Right cardiac atrium (tissue), 5 donors: Measurements from ENCODE around the gene SPATA13. TPM values are rescaled to one million over a fixed set of nuclear protein-coding genes. Genes with fewer than 3 reads are reported as not detected.

Experiments
- ATAC-seq, 2 donors: fragments of 200-7000 bp; cut with Tn5 transposase; one replicate each; pipeline versions ENCODE4 v1.8.0 to v1.9.1; 2020; ENCODE audit warnings: moderate library complexity in 2 of 2, mild to moderate bottlenecking in 1 of 2
- DNase-seq, 3 donors: peaks; one replicate each; pipeline ENCODE4 v3.0.0-alpha.2; 2020
- H3K27ac ChIP-seq: one replicate; pipeline ENCODE4 v1.5.1; 2013; ENCODE audit warnings: mild to moderate bottlenecking, low read length, control low read depth, moderate library complexity
- H3K27me3 ChIP-seq: one replicate; pipeline ENCODE4 v1.6.1; 2013; ENCODE audit not compliant: control insufficient read depth, insufficient read depth
- H3K4me1 ChIP-seq: one replicate; pipeline ENCODE4 v1.6.1; 2013; ENCODE audit warnings: low read length; ENCODE audit not compliant: control insufficient read depth, insufficient read depth
- H3K4me3 ChIP-seq: one replicate; pipeline ENCODE4 v1.5.1; 2013; ENCODE audit warnings: low read length, control low read depth
- H3K9me3 ChIP-seq: one replicate; pipeline ENCODE4 v1.6.1; 2013; ENCODE audit warnings: low read length; ENCODE audit not compliant: control insufficient read depth
- WGBS: extraction: QIAGEN DNeasy Blood & Tissue Kit; methylation state at CpG from one replicate; pipeline ENCODE4 v1.1.7; 2013; 5-methylcytosine and 5-hydroxymethylcytosine counted together
- intact Hi-C, 4 donors: fragments of 100-400 bp; cut with DNase I; formaldehyde crosslinking; loops; one replicate each; pipeline versions ENCODE4 v1.11.0 to v1.14.0; 2022 to 2023
- polyA plus RNA-seq: library from polyadenylated mRNA; stranded (reverse); fragments of 200-250 nt; gene quantifications from one replicate; pipeline ENCODE4 v1.2.3, GENCODE V29; 2013
- total RNA-seq, 4 donors: library from RNA; stranded (reverse); fragmentation: NEBNext Ultra II Directional; extraction: Animal tissue kit (Norgen Biotek cat#: 25700); gene quantifications; one replicate each; pipeline ENCODE4 v1.2.1, GENCODE V29; 2021
- donor health status: healthy with polysubstance abuse.
- donor health status: DM: no; HTN: yes; CAD: no.
- donor health status: DM: no; HTN: no; CAD: no.
- donor health status: DM: no; HTN: yes; CAD: no; lungs with severe emphysema.
- donor health status: DM: yes; HTN: yes; CAD: no.

SPATA13 gene
- total and polyA plus RNA-seq, 5 donors: 8.7 to 10.6 (median 9.1) TPM

DNA sequence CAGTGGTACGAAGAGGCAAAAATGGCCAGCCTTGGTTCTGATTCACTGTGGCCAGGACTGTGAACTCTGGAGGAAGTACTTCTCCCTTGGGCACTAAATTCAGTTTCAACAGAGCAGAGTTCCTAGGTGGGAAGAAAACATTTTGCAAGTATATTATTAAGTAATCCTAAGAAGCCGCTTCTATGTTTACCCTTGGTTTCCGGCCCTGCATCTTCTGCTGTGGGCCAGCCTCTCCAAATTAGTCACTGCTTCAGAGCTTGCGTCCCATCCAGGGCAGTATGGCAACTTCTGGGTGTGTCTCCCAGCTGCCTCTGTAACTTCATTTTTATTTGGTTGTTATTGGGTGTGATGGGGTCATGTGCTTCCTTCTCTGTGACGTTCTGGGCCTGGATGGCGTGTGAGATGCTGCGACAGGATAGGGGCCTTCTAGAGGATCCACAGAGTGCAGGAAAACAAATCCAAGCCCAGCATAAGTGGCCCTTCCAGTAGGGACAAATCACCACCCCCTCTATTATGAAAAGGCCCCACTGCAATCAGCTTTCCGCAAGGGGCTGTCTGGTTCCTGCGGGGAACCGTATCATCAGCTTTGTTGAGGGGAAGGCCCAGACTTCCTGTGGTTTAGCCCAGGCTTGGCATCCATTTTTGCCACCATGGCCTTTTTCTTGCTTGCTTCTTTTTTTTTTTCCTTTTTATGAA lies 93.8 kb downstream of the SPATA13 start:
- Histone ChIP-seq H3K4me3 (no peak overlapping the region), H3K4me1 (no peaks in the 10 kb centered on the region), H3K27me3 (no peaks in the 10 kb centered on the region), H3K9me3 (no peaks in the 10 kb centered on the region), H3K27ac (no peak overlapping the region)
- DNase-seq (peak in 2 of 3 donors; percentile 26 to 63), ATAC-seq (peak; percentile 24 to 63)
- intact Hi-C loops: no loop called here
- WGBS: 80% methylated on average over 10 of the region's 10 CpGs

DNA sequence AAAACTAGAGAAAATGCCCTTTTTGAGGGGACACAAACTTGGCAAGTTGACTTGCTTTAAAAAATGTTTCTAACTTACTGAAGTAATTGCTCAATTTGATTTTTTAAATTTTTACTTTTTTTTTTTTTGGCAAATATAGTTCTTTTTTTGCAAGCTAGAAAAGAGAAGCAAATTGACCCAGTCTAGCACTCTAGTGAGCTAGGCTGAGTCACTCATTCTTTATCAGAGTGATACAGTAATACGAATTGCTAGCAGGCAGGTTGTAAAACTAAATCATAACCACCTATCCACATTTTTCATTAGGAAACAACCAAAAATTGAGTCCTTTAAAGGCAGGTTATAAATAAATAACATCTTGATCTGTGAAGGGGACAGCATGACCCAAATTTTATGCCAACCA lies 97.0 kb downstream of the SPATA13 start:
- Histone ChIP-seq H3K4me1 (no peaks in the 10 kb centered on the region), H3K4me3 (no peak overlapping the region), H3K27ac (no peak overlapping the region), H3K27me3 (no peaks in the 10 kb centered on the region), H3K9me3 (no peaks in the 10 kb centered on the region)
- intact Hi-C loops: no loop called here
- WGBS: 60% methylated on average over 1 of the region's 1 CpG
- no peak for ATAC-seq
- DNase-seq: no peak

DNA sequence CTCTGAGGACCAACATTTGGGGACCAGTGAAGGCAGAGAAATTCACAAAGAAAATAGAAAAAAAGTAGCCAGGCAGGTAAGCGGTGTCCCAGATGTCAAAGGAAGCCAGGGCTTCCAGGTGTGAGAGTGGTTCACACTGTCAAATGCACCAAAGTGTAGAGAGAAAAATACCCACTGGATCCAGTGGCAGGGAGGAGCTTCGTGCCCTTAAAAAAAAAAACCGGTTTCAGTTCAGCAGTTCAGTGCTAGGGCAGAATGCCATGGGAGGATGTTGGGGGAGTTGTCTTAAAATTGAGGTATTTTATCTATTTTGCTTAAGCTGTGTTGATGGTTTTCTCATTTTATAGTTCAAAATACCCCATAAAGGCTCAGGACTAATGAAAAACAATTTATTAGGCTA lies 101.0 kb downstream of the SPATA13 start:
- no peak for DNase-seq
- no peaks in the 10 kb centered on the region for H3K4me1 ChIP-seq
- H3K27me3 ChIP-seq: no peaks in the 10 kb centered on the region
- WGBS: 65% methylated on average over 3 of the region's 3 CpGs
- no peaks in the 10 kb centered on the region for H3K9me3 ChIP-seq
- no peak overlapping the region for H3K27ac ChIP-seq
- no peak for ATAC-seq
- no peak overlapping the region for H3K4me3 ChIP-seq
- intact Hi-C loops: no loop called here

GRCh38 chr13:24263632-24264031 lies 103.1 kb downstream of the SPATA13 start:
- intact Hi-C loops: no loop called here
- H3K4me1 ChIP-seq: peaks cover 3% of the 10 kb centered on the region
- peak; percentile 39 to 48 for ATAC-seq
- no peak overlapping the region for H3K4me3 ChIP-seq
- no peaks in the 10 kb centered on the region for H3K9me3 ChIP-seq
- DNase-seq: no peak
- 28% methylated on average over 4 of the region's 4 CpGs for WGBS
- H3K27me3 ChIP-seq: no peaks in the 10 kb centered on the region
- no peak overlapping the region for H3K27ac ChIP-seq

DNA sequence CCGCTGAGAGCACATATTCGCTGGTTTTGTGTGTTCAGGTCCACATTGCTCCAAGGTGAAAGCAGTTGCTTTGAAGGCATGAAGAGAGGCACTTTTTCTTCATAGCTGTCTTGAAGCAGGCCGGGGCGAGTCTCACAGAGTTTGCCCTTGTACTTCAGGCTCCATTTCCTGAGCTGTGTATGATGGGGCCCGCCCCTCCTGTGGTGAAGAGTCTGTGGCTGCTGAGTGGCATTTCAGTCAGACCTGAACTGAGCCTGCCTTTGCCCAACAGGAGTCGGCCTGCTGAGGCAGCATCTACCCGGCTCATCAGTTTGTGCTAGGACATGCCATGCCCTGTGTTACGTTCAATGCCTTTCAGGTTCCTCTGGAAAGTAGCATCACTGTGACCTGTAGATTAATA lies 104.5 kb downstream of the SPATA13 start:
- peaks cover 3% of the 10 kb centered on the region for H3K4me1 ChIP-seq
- DNase-seq (peak in 1 of 3 donors; percentile 57), ATAC-seq (peak in 1 of 2 donors; percentile 42)
- WGBS: 88% methylated on average over 8 of the region's 8 CpGs
- no peak overlapping the region for H3K4me3 ChIP-seq
- H3K27ac ChIP-seq: no peak overlapping the region
- intact Hi-C loops: no loop called here
- H3K27me3 ChIP-seq: no peaks in the 10 kb centered on the region
- H3K9me3 ChIP-seq: no peaks in the 10 kb centered on the region

- Histone ChIP-seq H3K27me3 (no peaks in the 10 kb centered on the region), H3K27ac (no peak overlapping the region), H3K4me3 (no peak overlapping the region), H3K4me1 (peaks cover 3% of the 10 kb centered on the region), H3K9me3 (no peaks in the 10 kb centered on the region)
- ATAC-seq (no peak), DNase-seq (no peak)
- WGBS: 97% methylated on average over 3 of the region's 3 CpGs
- intact Hi-C loops: no loop called here
These were observed 104.9 kb downstream of the SPATA13 start for GRCh38 chr13:24265453-24265852.

DNA sequence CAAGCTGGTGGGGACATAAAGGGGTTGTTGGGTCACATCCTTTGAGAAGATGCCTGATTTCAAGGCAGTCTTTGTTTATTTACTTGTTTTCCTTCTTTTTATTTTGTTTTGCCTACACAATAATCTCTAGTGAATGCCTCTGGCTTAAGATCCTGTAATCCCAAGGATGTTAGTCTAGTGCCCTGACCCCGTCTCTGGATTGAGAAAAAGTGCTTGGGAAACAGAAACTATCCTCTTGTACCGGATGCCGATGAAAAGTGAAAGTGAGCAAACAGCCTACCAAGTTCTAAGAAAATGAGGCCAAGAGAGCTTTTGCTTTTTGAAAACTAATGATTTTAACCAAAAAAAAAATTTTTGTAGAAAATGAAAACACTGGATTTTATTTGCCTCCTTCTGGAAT lies 106.8 kb downstream of the SPATA13 start:
- intact Hi-C loops: no loop called here
- Histone ChIP-seq H3K27ac (peak overlapping the region; percentile 50), H3K9me3 (no peaks in the 10 kb centered on the region), H3K27me3 (no peaks in the 10 kb centered on the region), H3K4me3 (peak overlapping the region; percentile 6), H3K4me1 (peaks cover 4% of the 10 kb centered on the region)
- ATAC-seq (no peak), DNase-seq (no peak)
- 18% methylated on average over 3 of the region's 3 CpGs for WGBS

DNA sequence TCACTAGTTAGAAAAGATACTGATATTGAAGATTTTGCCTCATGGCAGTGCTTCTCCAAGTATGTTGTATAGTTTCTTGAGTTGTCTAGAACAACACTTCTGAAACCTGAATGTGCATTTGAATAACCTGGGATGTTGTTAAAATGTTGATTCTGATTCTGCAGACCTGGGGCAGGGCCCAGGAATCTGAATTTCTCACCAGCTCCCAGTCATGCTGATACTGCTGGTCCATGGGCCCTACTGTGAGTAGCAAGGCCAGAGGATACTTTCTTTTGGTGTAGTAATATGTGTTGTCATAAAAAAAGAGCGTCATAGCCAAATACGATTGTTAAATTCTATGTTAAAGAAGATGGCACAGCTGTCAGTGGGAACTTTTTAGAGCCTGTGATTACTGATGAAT lies 107.3 kb downstream of the SPATA13 start:
- Histone ChIP-seq H3K27ac (no peak overlapping the region), H3K4me1 (peaks cover 4% of the 10 kb centered on the region)
- intact Hi-C loops: no loop called here

DNA sequence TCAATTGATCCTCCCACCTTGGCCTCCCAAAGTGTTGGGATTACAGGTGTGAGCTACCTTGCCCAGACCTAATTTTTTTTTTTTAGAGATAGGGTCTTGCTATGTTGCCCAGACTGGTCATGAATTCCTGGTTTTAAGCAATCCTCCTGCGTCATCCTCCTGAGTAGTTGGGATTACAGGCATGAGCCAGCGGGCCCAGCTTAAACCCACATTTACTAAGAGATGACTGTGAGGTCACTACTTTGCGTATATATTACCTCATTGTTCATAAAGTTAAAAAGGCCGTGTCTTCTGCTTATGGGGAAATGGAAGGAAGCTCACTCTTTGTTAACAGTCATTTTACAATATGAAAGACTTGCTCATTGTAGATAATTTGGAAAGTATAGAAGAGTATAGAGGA lies 109.3 kb downstream of the SPATA13 start:
- Histone ChIP-seq H3K27ac (no peak overlapping the region), H3K4me1 (peaks cover 7% of the 10 kb centered on the region), H3K27me3 (no peaks in the 10 kb centered on the region), H3K9me3 (no peaks in the 10 kb centered on the region), H3K4me3 (no peak overlapping the region)
- WGBS: 91% methylated on average over 4 of the region's 4 CpGs
- intact Hi-C loops: no loop called here
- DNase-seq (no peak), ATAC-seq (no peak)

More for the DNA sequence above, 107.3 kb downstream of the SPATA13 start:
- H3K27me3 ChIP-seq: no peaks in the 10 kb centered on the region
- no peak for ATAC-seq
- DNase-seq: no peak
- H3K4me3 ChIP-seq: peak overlapping the region; percentile 6
- H3K9me3 ChIP-seq: no peaks in the 10 kb centered on the region
- 90% methylated on average over 2 of the region's 2 CpGs for WGBS

GRCh38 chr13:24270639-24271141 lies 110.2 kb downstream of the SPATA13 start:
- peak overlapping the region; percentile 83 for H3K27ac ChIP-seq
- H3K9me3 ChIP-seq: no peaks in the 10 kb centered on the region
- ATAC-seq: peak; percentile 77 to 82
- 1% methylated on average over 10 of the region's 10 CpGs for whole genome bisulfite sequencing
- H3K4me3 ChIP-seq: peak overlapping the region; percentile 66
- DNase-seq: peak; percentile 80 to 88 (median 84)
- peaks cover 7% of the 10 kb centered on the region for H3K4me1 ChIP-seq
- intact Hi-C loops: no loop called here
- H3K27me3 ChIP-seq: no peaks in the 10 kb centered on the region

GRCh38 chr13:24271231-24271600 lies 110.7 kb downstream of the SPATA13 start:
- intact Hi-C loops: no loop called here

More at GRCh38 chr13:24271231-24271600, 110.7 kb downstream of the SPATA13 start:
- Histone ChIP-seq H3K4me1 (peaks cover 7% of the 10 kb centered on the region), H3K9me3 (no peaks in the 10 kb centered on the region), H3K27me3 (no peaks in the 10 kb centered on the region), H3K4me3 (peak overlapping the region; percentile 66), H3K27ac (peak overlapping the region; percentile 83)
- no peak for DNase-seq
- ATAC-seq: no peak
- WGBS: 38% methylated on average over 1 of the region's 1 CpG
